AG10803 (cell line): ENCODE results near the gene SSBP3.
A peak's percentile ranks its signal among the peaks of the same experiment; 100 is the strongest.

ENCODE experiments used
- DNase-seq: peaks from one replicate; pipeline ENCODE4 v3.0.0; 2010; ENCODE audit warnings: low read depth
- H3K4me3 ChIP-seq: 2 replicates; pipeline ENCODE4 v1.5.1; 2011; ENCODE audit warnings: mild to moderate bottlenecking, low read length, control low read depth
- CTCF ChIP-seq: conservative IDR thresholded peaks from 2 replicates; pipeline ENCODE4 v1.5.1; 2011; ENCODE audit warnings: mild to moderate bottlenecking, low read length, control low read depth, inconsistent platforms

Gene SSBP3

GRCh38 chr1:54249819-54250435, 156.3 kb downstream of the SSBP3 start:
- peak; percentile 91 for DNase-seq
- TF ChIP-seq CTCF = no peak
- peak overlapping the region; percentile 29; the same call in 1 of the 2 replicates for H3K4me3 ChIP-seq

GRCh38 chr1:54248966-54249365, 157.2 kb downstream of the SSBP3 start:
- DNase-seq = peak; percentile 43
- H3K4me3 ChIP-seq = no peak overlapping the region
- no peak for TF ChIP-seq CTCF

- TF ChIP-seq CTCF = no peak
- no peak for DNase-seq
- H3K4me3 ChIP-seq = no peak overlapping the region
Measured at GRCh38 chr1:54247863-54248515, 158.2 kb downstream of the SSBP3 start.

GRCh38 chr1:54246116-54246721, 160.0 kb downstream of the SSBP3 start:
- no peak for DNase-seq
- H3K4me3 ChIP-seq = no peak overlapping the region
- no peak for TF ChIP-seq CTCF

GRCh38 chr1:54245501-54245900, 160.7 kb downstream of the SSBP3 start:
- DNase-seq = peak; percentile 27
- H3K4me3 ChIP-seq = no peak overlapping the region
- no peak for TF ChIP-seq CTCF

- TF ChIP-seq CTCF = no peak
- no peak overlapping the region for H3K4me3 ChIP-seq
- no peak for DNase-seq
Measured at GRCh38 chr1:54244655-54245054, 161.5 kb downstream of the SSBP3 start.

- DNase-seq = no peak
- no peak for TF ChIP-seq CTCF
- H3K4me3 ChIP-seq = no peak overlapping the region
Measured at GRCh38 chr1:54243022-54243421, 163.2 kb downstream of the SSBP3 start.
